ENCODE results near the gene BOD1L1.

DNA sequence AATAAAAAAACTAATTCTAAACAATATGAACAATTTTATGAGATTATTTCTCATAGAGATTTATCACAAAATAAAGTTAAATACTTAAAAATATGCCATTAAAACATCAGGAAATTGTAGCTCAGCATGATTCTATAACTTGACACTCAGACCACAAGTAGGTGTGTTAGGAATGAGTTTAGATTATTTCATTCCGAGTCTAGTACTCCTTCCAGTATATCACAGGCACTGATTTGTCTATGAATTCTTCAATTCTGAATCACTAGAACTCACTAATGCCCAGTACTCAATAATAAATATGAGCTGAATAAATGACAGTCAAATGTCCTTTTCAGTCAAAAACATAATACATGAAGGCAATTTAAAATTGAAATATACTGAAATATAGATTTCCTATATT, 22.2 kb downstream of the BOD1L1 start:
- no peak for TF ChIP-seq CTCF (IDR thresholded peaks at IDR 0.05; ENCODE audit: low read length)
- no peak for TF ChIP-seq EZH2 (optimal IDR thresholded peaks at IDR 0.05; ENCODE audit: low read depth, low read length)

All from MM.1S (cell line).